Neuronal stem cell (in vitro differentiated cells): Measurements from ENCODE around the gene OBSCN.
A peak's percentile ranks its signal among the peaks of the same experiment; 100 is the strongest.
"Not testable (repeated sequence)": the region's sequence is repeated elsewhere in the genome, so short reads cannot be mapped to it uniquely, and the experiment has no call there.

ENCODE experiments used
- DNase-seq: peaks from one replicate; pipeline ENCODE4 v3.0.0-alpha.2; 2013; ENCODE audit warnings: low spot score
- H2AFZ ChIP-seq: one replicate; pipeline ENCODE4 v1.6.1; 2013; ENCODE audit warnings: mild to moderate bottlenecking, low read length, inconsistent platforms
- H2AK5ac ChIP-seq: 2 replicates; pipeline ENCODE4 v1.6.1; 2013; ENCODE audit warnings: low read depth, mild to moderate bottlenecking, inconsistent platforms, low read length, moderate library complexity, mixed read lengths
- H2BK120ac ChIP-seq: 2 replicates; pipeline ENCODE4 v1.6.1; 2013; ENCODE audit warnings: low read depth, mild to moderate bottlenecking, inconsistent platforms, low read length, moderate library complexity, mixed read lengths
- H2BK12ac ChIP-seq: one replicate; pipeline ENCODE4 v1.6.1; 2013; ENCODE audit warnings: low read length, inconsistent platforms
- H2BK15ac ChIP-seq: 2 replicates; pipeline ENCODE4 v1.6.1; 2013; ENCODE audit warnings: mild to moderate bottlenecking, low read length, inconsistent platforms, mixed read lengths
- H2BK5ac ChIP-seq: one replicate; pipeline ENCODE4 v1.6.1; 2013; ENCODE audit warnings: inconsistent platforms, mild to moderate bottlenecking, low read length, moderate library complexity
- H3K14ac ChIP-seq: one replicate; pipeline ENCODE4 v1.6.1; 2013; ENCODE audit warnings: low read length, inconsistent platforms
- H3K18ac ChIP-seq: 2 replicates; pipeline ENCODE4 v1.6.1; 2013; ENCODE audit warnings: low read length, inconsistent platforms
- H3K23ac ChIP-seq: 2 replicates; pipeline ENCODE4 v1.6.1; 2013; ENCODE audit warnings: low read depth, mild to moderate bottlenecking, mixed read lengths, low read length, inconsistent platforms; ENCODE audit not compliant: poor library complexity
- H3K27ac ChIP-seq: replicated peaks from 3 replicates; pipeline ENCODE4 v1.5.1; 2013; ENCODE audit warnings: low read length, inconsistent platforms
- H3K27me3 ChIP-seq, 3 experiments: 2 replicates each; pipeline ENCODE4 v1.6.1; 2013; ENCODE audit warnings: low read length in 3 of 3, mild to moderate bottlenecking in 2 of 3, inconsistent platforms in 1 of 3, low read depth in 1 of 3, mixed read lengths in 1 of 3, moderate library complexity in 1 of 3; ENCODE audit not compliant: control insufficient read depth in 3 of 3, insufficient read depth in 3 of 3
- H3K36me3 ChIP-seq, 2 donors: replicated peaks in 1 of 2; 2 replicates each; pipeline ENCODE4 v1.6.1; 2013; ENCODE audit warnings: low read length in 2 of 2; ENCODE audit not compliant: control insufficient read depth in 2 of 2, insufficient read depth in 2 of 2
- H3K4ac ChIP-seq: 2 replicates; pipeline ENCODE4 v1.6.1; 2013; ENCODE audit warnings: inconsistent platforms, mild to moderate bottlenecking, low read length, moderate library complexity
- H3K4me1 ChIP-seq, 2 donors: 1 replicate in 1 of 2; 2 replicates in 1 of 2; pipeline ENCODE4 v1.6.1; 2013; ENCODE audit warnings: low read length in 2 of 2, low read depth in 1 of 2; ENCODE audit not compliant: control insufficient read depth in 2 of 2, insufficient read depth in 1 of 2
- H3K4me2 ChIP-seq: one replicate; pipeline ENCODE4 v1.6.1; 2013; ENCODE audit warnings: mild to moderate bottlenecking, low read length, inconsistent platforms; ENCODE audit not compliant: insufficient read depth, poor library complexity, severe bottlenecking
- H3K4me3 ChIP-seq, 2 donors: 2 replicates each; pipeline ENCODE4 v1.5.1; 2013; ENCODE audit warnings: low read length in 2 of 2, mild to moderate bottlenecking in 2 of 2, inconsistent platforms in 1 of 2, moderate library complexity in 1 of 2
- H3K79me1 ChIP-seq: one replicate; pipeline ENCODE4 v1.6.1; 2013; ENCODE audit warnings: low read depth, mild to moderate bottlenecking, inconsistent platforms, low read length, moderate library complexity
- H3K9ac ChIP-seq: one replicate; pipeline ENCODE4 v1.6.1; 2013; ENCODE audit warnings: mild to moderate bottlenecking, low read depth, low read length, inconsistent platforms; ENCODE audit not compliant: poor library complexity
- H3K9me3 ChIP-seq, 2 donors: replicated peaks in 1 of 2; 2 replicates each; pipeline versions ENCODE3 to v1.6.1; 2013; ENCODE audit warnings: low read length in 2 of 2, mild to moderate bottlenecking in 2 of 2, inconsistent platforms in 1 of 2, low read depth in 1 of 2, mixed read lengths in 1 of 2, moderate library complexity in 1 of 2; ENCODE audit not compliant: control insufficient read depth in 2 of 2, insufficient read depth in 1 of 2
- H4K8ac ChIP-seq: one replicate; pipeline ENCODE4 v1.6.1; 2013; ENCODE audit warnings: low read depth, mild to moderate bottlenecking, inconsistent platforms, low read length, moderate library complexity
- H4K91ac ChIP-seq: one replicate; pipeline ENCODE4 v1.6.1; 2013; ENCODE audit warnings: low read length, low read depth, mild to moderate bottlenecking, inconsistent platforms; ENCODE audit not compliant: poor library complexity
- WGBS, 2 donors: extraction: QIAGEN DNeasy Blood & Tissue Kit; methylation state at CpG; one replicate each; pipeline ENCODE4 v1.1.7; 2013; ENCODE audit warnings: missing lambda C conversion rate in 2 of 2, mixed read lengths in 1 of 2; ENCODE audit not compliant: insufficient read length in 2 of 2, insufficient replicate concordance in 1 of 2; ENCODE audit errors: extremely low coverage in 2 of 2; 5-methylcytosine and 5-hydroxymethylcytosine counted together

The OBSCN gene

DNA sequence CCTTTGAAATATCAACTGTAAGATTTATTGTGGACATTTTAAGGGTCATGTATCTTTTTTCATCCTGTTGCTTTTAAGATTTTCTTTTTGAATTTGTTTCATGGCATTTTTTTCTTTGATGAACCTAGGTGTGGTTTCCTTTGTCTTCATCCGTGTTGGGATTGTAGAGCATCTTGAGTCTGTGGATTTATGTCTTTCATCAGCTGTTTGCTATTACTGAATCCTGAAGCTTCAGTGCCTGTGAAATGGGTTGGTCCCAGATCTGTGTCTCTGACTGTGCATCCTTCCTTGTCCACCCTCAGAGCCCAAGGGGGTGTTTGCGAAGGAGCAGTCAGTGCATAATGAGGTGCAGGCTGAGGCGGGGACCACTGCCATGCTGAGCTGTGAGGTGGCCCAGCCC is 37.3 kb downstream of the OBSCN start:
- WGBS, 2 donors, result no CpG with 5 or more reads among the region's 3 CpGs

GRCh38 chr1:228246216-228246900 is 38.5 kb downstream of the OBSCN start:
- H2BK5ac ChIP-seq, result no peak overlapping the region
- no peaks in the 10 kb centered on the region for H3K27me3 ChIP-seq
- H2AFZ ChIP-seq, result no peak overlapping the region
- no peak for DNase-seq
- no CpG with 5 or more reads among the region's 8 CpGs for WGBS, 2 donors
- no peak overlapping the region for H4K91ac ChIP-seq
- no peak overlapping the region for H3K4me2 ChIP-seq
- no peak overlapping the region for H2AK5ac ChIP-seq
- H3K23ac ChIP-seq, result no peak overlapping the region
- peaks cover 2% of the 10 kb centered on the region for H3K79me1 ChIP-seq
- no peak overlapping the region for H3K14ac ChIP-seq
- no peak overlapping the region for H3K18ac ChIP-seq
- no peak overlapping the region for H3K27ac ChIP-seq
- no peak overlapping the region for H4K8ac ChIP-seq
- H3K4ac ChIP-seq, result no peak overlapping the region
- peak overlapping the region in 1 of 2 donors; percentile 68 for H3K4me3 ChIP-seq
- no peak overlapping the region for H2BK15ac ChIP-seq
- H3K36me3 ChIP-seq, result peaks cover 4 to 48% of the 10 kb centered on the region in 2 donors
- peaks cover 32 to 38% of the 10 kb centered on the region in 2 donors for H3K9me3 ChIP-seq
- H3K9ac ChIP-seq, result no peak overlapping the region
- H2BK12ac ChIP-seq, result no peak overlapping the region
- H3K4me1 ChIP-seq, result no peaks in the 10 kb centered on the region
- no peak overlapping the region for H2BK120ac ChIP-seq

More for the DNA sequence above, 37.3 kb downstream of the OBSCN start:
- Histone ChIP-seq H3K9ac (no peak overlapping the region), H3K4ac (no peak overlapping the region), H3K27me3 (no peaks in the 10 kb centered on the region), H2BK5ac (no peak overlapping the region), H2BK12ac (no peak overlapping the region), H3K27ac (no peak overlapping the region), H3K79me1 (peaks cover 4% of the 10 kb centered on the region), H2BK15ac (no peak overlapping the region), H3K4me1 (no peaks in the 10 kb centered on the region), H2BK120ac (no peak overlapping the region), H3K4me3 (peak overlapping the region in 1 of 2 donors; percentile 38), H2AFZ (no peak overlapping the region), H3K4me2 (no peak overlapping the region), H3K9me3 (peaks cover 44 to 48% of the 10 kb centered on the region in 2 donors), H3K18ac (no peak overlapping the region), H4K8ac (no peak overlapping the region), H3K36me3 (peaks cover 4 to 55% of the 10 kb centered on the region in 2 donors), H3K14ac (no peak overlapping the region), H2AK5ac (no peak overlapping the region), H4K91ac (no peak overlapping the region), H3K23ac (no peak overlapping the region)
- DNase-seq, result no peak

DNA sequence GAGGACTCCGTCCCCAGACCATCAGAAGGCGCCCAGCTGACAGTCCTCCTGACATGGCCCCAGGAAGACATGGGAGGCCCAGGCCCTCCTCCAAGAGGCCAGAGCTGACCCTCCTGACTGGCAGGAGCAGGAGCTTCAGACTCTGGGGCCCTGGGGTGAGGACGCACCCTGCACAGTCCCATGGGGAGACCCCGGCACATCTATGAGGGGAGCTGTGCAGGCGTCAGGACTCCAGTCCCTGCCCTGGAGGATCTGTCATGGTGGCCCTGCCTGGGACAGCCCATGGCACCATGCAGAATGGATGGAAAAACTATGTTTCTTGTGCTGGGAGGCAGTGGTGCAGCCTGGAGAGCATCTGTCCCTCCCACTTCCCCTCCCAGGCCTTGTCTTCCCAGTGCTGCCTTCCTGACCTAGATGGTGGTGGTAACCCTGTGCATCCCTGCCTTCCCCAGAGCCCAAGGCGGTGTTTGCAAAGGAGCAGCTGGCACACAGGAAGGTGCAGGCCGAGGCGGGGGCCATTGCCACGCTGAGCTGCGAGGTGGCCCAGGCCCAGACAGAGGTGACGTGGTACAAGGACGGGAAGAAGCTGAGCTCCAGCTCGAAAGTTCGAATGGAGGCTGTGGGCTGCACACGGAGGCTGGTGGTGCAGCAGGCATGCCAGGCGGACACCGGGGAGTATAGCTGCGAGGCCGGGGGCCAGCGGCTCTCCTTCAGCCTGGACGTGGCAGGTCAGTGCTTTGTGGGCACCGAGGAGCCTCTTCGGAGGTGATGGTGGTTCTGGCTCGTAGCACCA is 41.9 kb downstream of the OBSCN start:
- Histone ChIP-seq H3K4ac (no peak overlapping the region), H3K79me1 (peaks cover 2% of the 10 kb centered on the region), H2AK5ac (no peak overlapping the region), H2BK5ac (no peak overlapping the region), H2BK120ac (no peak overlapping the region), H3K4me2 (no peak overlapping the region), H3K23ac (peak overlapping the region; percentile 48), H4K91ac (no peak overlapping the region), H2BK15ac (no peak overlapping the region), H3K4me3 (no peak overlapping the region), H3K4me1 (no peaks in the 10 kb centered on the region), H3K27me3 (no peaks in the 10 kb centered on the region), H3K36me3 (peaks cover 4 to 38% of the 10 kb centered on the region in 2 donors), H3K9ac (peak overlapping the region; percentile 37), H3K14ac (peak overlapping the region; percentile 44), H3K18ac (no peak overlapping the region), H3K27ac (no peak overlapping the region), H2BK12ac (no peak overlapping the region), H4K8ac (no peak overlapping the region), H2AFZ (no peak overlapping the region), H3K9me3 (peaks cover 12 to 15% of the 10 kb centered on the region in 2 donors)
- no CpG with 5 or more reads among the region's 24 CpGs for whole genome bisulfite sequencing, 2 donors
- no peak for DNase-seq

DNA sequence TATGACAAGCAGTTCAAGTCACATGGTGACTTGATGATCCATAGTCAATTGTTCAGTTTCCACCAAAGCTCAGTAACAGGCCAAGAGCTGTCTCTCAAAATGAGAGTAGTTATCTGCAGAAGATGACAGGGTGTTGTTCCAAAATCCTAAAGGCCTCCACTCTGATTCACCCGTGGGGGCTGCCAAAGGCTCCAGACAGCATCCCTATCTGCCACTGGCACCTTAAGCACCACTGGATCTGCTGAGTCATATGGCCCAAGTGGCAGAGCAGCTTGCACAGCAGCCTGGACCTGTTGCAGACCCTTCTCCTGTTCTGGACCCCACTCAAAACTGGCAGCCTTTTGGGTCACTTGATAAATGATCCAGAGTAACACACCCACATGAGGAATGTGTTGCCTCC is 44.6 kb downstream of the OBSCN start:
- not testable (repeated sequence) for H3K9ac ChIP-seq, H2BK12ac ChIP-seq, H3K9me3 ChIP-seq, H3K18ac ChIP-seq, H3K79me1 ChIP-seq, H2AFZ ChIP-seq, H4K91ac ChIP-seq, H2BK120ac ChIP-seq, H3K4me3 ChIP-seq, H2AK5ac ChIP-seq, H2BK5ac ChIP-seq, DNase-seq, H3K4ac ChIP-seq, H3K14ac ChIP-seq, H3K4me1 ChIP-seq, H3K23ac ChIP-seq, H3K27me3 ChIP-seq, H3K27ac ChIP-seq, H4K8ac ChIP-seq, H2BK15ac ChIP-seq, H3K4me2 ChIP-seq
- WGBS, 2 donors, result no CpG with 5 or more reads among the region's 1 CpG
- peaks cover 0 to 31% of the 10 kb centered on the region in 2 donors for H3K36me3 ChIP-seq
